ENCODE measurements around the gene SCAANT1. TPM values are rescaled to one million over a fixed set of nuclear protein-coding genes. Genes with fewer than 3 reads are reported as not detected.

The SCAANT1 gene
- total RNA-seq, 4 donors from 2014 or later = not detected

DNA sequence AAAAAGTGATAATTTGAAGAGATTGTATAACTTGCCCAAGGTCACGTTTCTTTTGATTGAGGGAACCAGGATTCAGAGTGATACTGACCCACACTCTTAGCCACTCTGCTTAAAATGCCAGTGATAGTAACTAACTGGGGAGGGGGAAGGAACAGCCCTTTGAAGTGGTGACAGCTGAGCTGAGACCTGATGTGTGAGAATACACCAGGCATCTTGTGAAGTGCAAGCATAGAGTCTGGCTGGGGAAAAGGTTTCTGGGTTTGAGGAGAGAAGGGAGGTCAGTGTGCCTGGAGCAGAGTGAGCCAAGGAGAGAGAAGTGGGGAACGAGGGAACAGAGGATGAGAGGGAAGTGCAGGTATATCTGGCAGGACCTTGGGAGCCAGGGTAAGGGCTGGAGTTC is 35.4 kb upstream of the SCAANT1 start:
- no peak overlapping the region for H3K27ac ChIP-seq

DNA sequence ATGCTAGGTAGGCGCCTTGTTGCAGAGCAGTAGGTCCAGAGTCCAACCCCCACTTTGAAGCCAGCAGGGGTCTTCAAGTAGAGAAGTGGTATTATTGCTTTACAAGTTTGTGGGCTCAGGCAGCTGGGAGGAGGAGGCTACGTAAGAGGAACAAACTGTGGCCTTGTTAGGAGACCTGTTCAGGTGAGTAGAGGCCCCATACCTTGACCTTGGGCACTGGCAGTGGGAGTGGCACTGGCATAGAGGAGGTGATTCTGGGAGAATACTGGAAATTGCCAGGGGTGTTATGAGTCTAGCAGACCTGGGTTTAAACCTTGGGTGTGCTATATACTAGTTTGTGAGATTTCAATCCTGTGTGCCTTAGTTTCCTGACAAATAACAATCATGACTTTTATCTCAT is 34.6 kb upstream of the SCAANT1 start:
- peaks cover 5 to 35% (median 13%) of the 10 kb centered on the region in 4 donors for H3K4me1 ChIP-seq
- no peak for DNase-seq
- TF ChIP-seq POLR2AphosphoS5 (IDR thresholded peaks at IDR 0.05) (no peak), POLR2A (IDR thresholded peaks at IDR 0.05) (no peak), CTCF (IDR thresholded peaks at IDR 0.05) (no peak), EP300 (IDR thresholded peaks at IDR 0.05; ENCODE audit: low read depth) (no peak)

More for the DNA sequence above, 35.4 kb upstream of the SCAANT1 start:
- TF ChIP-seq POLR2AphosphoS5 (IDR thresholded peaks at IDR 0.05) (no peak), CTCF (IDR thresholded peaks at IDR 0.05) (no peak), POLR2A (IDR thresholded peaks at IDR 0.05) (no peak), EP300 (IDR thresholded peaks at IDR 0.05; ENCODE audit: low read depth) (no peak)
- H3K27me3 ChIP-seq = no peaks in the 10 kb centered on the region
- WGBS, 2 donors (ENCODE audit: low coverage in 1 of 2) = 86% methylated on average over 1 to 2 of the region's 2 CpGs
- in situ Hi-C loops (cut with MboI; ENCODE audit: low pct_ligation_motif_present in 1 of 4, low pct_unique_long_range_greater_than_20kb in 1 of 4, low sequenced_read_pairs in 3 of 4) (no loop called here), intact Hi-C loops (cut with DNase I; ENCODE audit: low total_unique reads) (no loop called here)
- peaks cover 5 to 36% (median 14%) of the 10 kb centered on the region in 4 donors for H3K4me1 ChIP-seq
- no peak overlapping the region for H3K4me3 ChIP-seq
- no peaks in the 10 kb centered on the region for H3K36me3 ChIP-seq
- no peak for DNase-seq
- H3K9me3 ChIP-seq = no peaks in the 10 kb centered on the region

DNA sequence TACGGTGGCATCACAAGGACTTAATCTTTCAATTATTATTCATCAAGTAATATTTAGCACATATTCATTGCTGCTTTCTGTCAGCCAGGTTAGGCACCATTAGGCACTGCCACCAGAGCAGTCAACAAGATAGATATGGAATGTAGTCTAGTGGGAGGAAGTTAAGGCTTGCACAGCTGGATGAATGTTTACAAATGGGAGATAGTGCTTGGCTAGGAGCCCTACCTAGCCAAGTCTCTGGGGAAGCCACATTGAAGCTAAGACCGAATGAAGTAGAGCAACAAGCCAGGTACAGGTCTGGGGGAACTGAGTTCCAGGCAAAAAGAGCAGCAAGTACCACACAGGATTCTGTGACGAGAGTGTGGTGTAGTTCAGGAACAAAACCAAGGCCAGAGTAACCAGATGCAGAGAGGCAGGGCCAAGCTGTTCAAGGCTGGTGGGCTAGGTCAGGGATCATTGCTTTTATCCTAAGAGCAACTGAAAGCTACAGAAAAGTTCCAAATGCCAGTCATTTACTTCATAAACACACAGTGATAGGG is 33.4 kb upstream of the SCAANT1 start:
- no peaks in the 10 kb centered on the region for H3K36me3 ChIP-seq
- H3K4me3 ChIP-seq = no peak overlapping the region
- in situ Hi-C loops (cut with MboI; ENCODE audit: low pct_ligation_motif_present in 1 of 4, low pct_unique_long_range_greater_than_20kb in 1 of 4, low sequenced_read_pairs in 3 of 4) (no loop called here), intact Hi-C loops (cut with DNase I; ENCODE audit: low total_unique reads) (no loop called here)
- H3K27ac ChIP-seq = no peak overlapping the region
- 66 to 83% methylated on average over 1 to 3 of the region's 3 CpGs for WGBS, 2 donors (ENCODE audit: low coverage in 1 of 2)
- no peak for DNase-seq
- H3K4me1 ChIP-seq = peaks cover 5 to 24% (median 8%) of the 10 kb centered on the region in 4 donors
- H3K27me3 ChIP-seq = no peaks in the 10 kb centered on the region
- H3K9me3 ChIP-seq = no peaks in the 10 kb centered on the region
- TF ChIP-seq POLR2AphosphoS5 (IDR thresholded peaks at IDR 0.05) (no peak), POLR2A (IDR thresholded peaks at IDR 0.05) (no peak), EP300 (IDR thresholded peaks at IDR 0.05; ENCODE audit: low read depth) (no peak), CTCF (IDR thresholded peaks at IDR 0.05) (no peak)

More for the DNA sequence above, 34.6 kb upstream of the SCAANT1 start:
- H3K36me3 ChIP-seq = no peaks in the 10 kb centered on the region
- 80% methylated on average over 2 of the region's 2 CpGs; no CpG with 5 or more reads in 1 of the 2 donors for WGBS, 2 donors (ENCODE audit: low coverage in 1 of 2)
- intact Hi-C loops (cut with DNase I; ENCODE audit: low total_unique reads) = no loop called here
- no peak overlapping the region for H3K4me3 ChIP-seq
- in situ Hi-C loops (cut with MboI; ENCODE audit: low pct_ligation_motif_present in 1 of 4, low pct_unique_long_range_greater_than_20kb in 1 of 4, low sequenced_read_pairs in 3 of 4) = no loop called here
- H3K9me3 ChIP-seq = no peaks in the 10 kb centered on the region
- H3K27me3 ChIP-seq = no peaks in the 10 kb centered on the region
- no peak overlapping the region for H3K27ac ChIP-seq

GRCh38 chr3:63943678-63944077 is 31.5 kb upstream of the SCAANT1 start:
- in situ Hi-C loops (cut with MboI; ENCODE audit: low pct_ligation_motif_present in 1 of 4, low pct_unique_long_range_greater_than_20kb in 1 of 4, low sequenced_read_pairs in 3 of 4) = no loop called here
- H3K36me3 ChIP-seq = no peaks in the 10 kb centered on the region
- H3K27me3 ChIP-seq = no peaks in the 10 kb centered on the region
- DNase-seq = no peak
- intact Hi-C loops (cut with DNase I; ENCODE audit: low total_unique reads) = no loop called here
- no peak for TF ChIP-seq POLR2A (IDR thresholded peaks at IDR 0.05)
- TF ChIP-seq CTCF (IDR thresholded peaks at IDR 0.05) = no peak
- no peak for TF ChIP-seq POLR2AphosphoS5 (IDR thresholded peaks at IDR 0.05)
- TF ChIP-seq EP300 (IDR thresholded peaks at IDR 0.05; ENCODE audit: low read depth) = no peak
- no peak overlapping the region for H3K27ac ChIP-seq
- H3K4me1 ChIP-seq = peaks cover 5 to 21% (median 8%) of the 10 kb centered on the region in 4 donors
- H3K4me3 ChIP-seq = no peak overlapping the region
- no peaks in the 10 kb centered on the region for H3K9me3 ChIP-seq
